K562 (cell line): ENCODE data around the gene EOGT. TPM values are rescaled to one million over a fixed set of nuclear protein-coding genes. Genes with fewer than 3 reads are reported as not detected.

Source experiments
- ATAC-seq: fragments of 200-7000 bp; cut with Tn5 transposase; 3 replicates; pipeline ENCODE4 v1.9.1; 2020; ENCODE audit warnings: moderate library complexity
- BruUV-seq: library from RNA; stranded (reverse); fragments of 400-500 nt; replicated peaks from 2 replicates; lab custom pipeline; 2021; lab: Mats Ljungman, UMichigan
- CTCF ChIA-PET: fragments of 300-600 bp; formaldehyde crosslinking; extraction: SDS; loops from one replicate; lab custom pipeline; 2021; ENCODE audit warnings: low intra/inter-chr PET ratio; lab: Yijun Ruan, JAX
- POLR2A ChIA-PET: fragments of 300-600, 350-650 bp; sonication (Branson Sonifier 250); formaldehyde crosslinking; extraction: SDS; loops from one replicate; lab custom pipeline; 2021; ENCODE audit warnings: antibody characterized with exemption, inconsistent platforms; lab: Yijun Ruan, JAX
- DNase-seq, 4 experiments: peaks; one replicate each; pipeline versions ENCODE4 v3.0.0 to v3.0.0-alpha.2; 2011 to 2018; ENCODE audit warnings: low spot score in 3 of 4, mixed read lengths in 3 of 4; ENCODE audit errors: extremely low read depth in 1 of 4
- FAIRE-seq: peaks from 2 replicates; lab custom pipeline; 2011; peaks lifted over from hg19 to GRCh38; lab: Jason Lieb, UNC
- H2AFZ ChIP-seq: 2 replicates; pipeline ENCODE4 v1.6.0; 2011; ENCODE audit warnings: low read depth, low read length, control low read depth, inconsistent platforms
- H3K27ac ChIP-seq: fragments of 200-600 bp; 3 replicates; pipeline ENCODE4 v1.8.0; 2011; ENCODE audit warnings: low read depth, mild to moderate bottlenecking, control low read depth, inconsistent platforms, low read length, moderate library complexity, mixed read lengths; ENCODE audit errors: extremely low read depth
- H3K27me3 ChIP-seq, 2 experiments: fragments of 300-600 bp in 1 of 2; 2 replicates in 1 of 2; 3 replicates in 1 of 2; pipeline versions ENCODE4 v1.6.0 to v1.8.0; 2011; ENCODE audit warnings: inconsistent platforms in 2 of 2, low read length in 2 of 2, mild to moderate bottlenecking in 1 of 2, mixed read lengths in 1 of 2, moderate library complexity in 1 of 2; ENCODE audit not compliant: control insufficient read depth in 2 of 2, insufficient read depth in 2 of 2
- H3K36me3 ChIP-seq: fragments of 300-600 bp; 3 replicates; pipeline ENCODE4 v1.8.0; 2011; ENCODE audit warnings: mild to moderate bottlenecking, low read length, inconsistent platforms; ENCODE audit not compliant: control insufficient read depth, insufficient read depth
- H3K4me1 ChIP-seq, 2 experiments: fragments of 200-600 bp in 1 of 2; replicated peaks in 1 of 2; 2 replicates in 1 of 2; 3 replicates in 1 of 2; pipeline versions ENCODE4 v1.5.1 to v1.8.0; 2011; ENCODE audit warnings: inconsistent platforms in 2 of 2, low read length in 2 of 2, mild to moderate bottlenecking in 1 of 2, mixed read lengths in 1 of 2, moderate library complexity in 1 of 2; ENCODE audit not compliant: control insufficient read depth in 2 of 2, insufficient read depth in 2 of 2
- H3K4me2 ChIP-seq: 2 replicates; pipeline ENCODE4 v1.6.1; 2011; ENCODE audit warnings: low read length, control low read depth, inconsistent platforms, mixed read lengths; ENCODE audit not compliant: insufficient read depth
- H3K4me3 ChIP-seq: fragments of 200-600 bp; sonication (generic), shearing (Covaris generic); 2 replicates; pipeline ENCODE4 v1.5.1; 2016; ENCODE audit warnings: control low read depth, inconsistent platforms
- H3K79me2 ChIP-seq: fragments of 200-600 bp; 3 replicates; pipeline ENCODE4 v1.8.0; 2011; ENCODE audit warnings: low read length, inconsistent platforms; ENCODE audit not compliant: control insufficient read depth, insufficient read depth
- H3K9ac ChIP-seq, 2 experiments: 2 replicates each; pipeline versions ENCODE4 v1.6.0 to v1.6.1; 2011; ENCODE audit warnings: low read depth in 2 of 2, low read length in 2 of 2, control low read depth in 1 of 2, inconsistent platforms in 1 of 2, mild to moderate bottlenecking in 1 of 2, mixed read lengths in 1 of 2; ENCODE audit not compliant: insufficient read depth in 1 of 2
- H3K9me1 ChIP-seq: one replicate; pipeline ENCODE4 v1.6.0; 2011; ENCODE audit warnings: inconsistent platforms, mild to moderate bottlenecking, low read length, moderate library complexity; ENCODE audit not compliant: control insufficient read depth, insufficient read depth
- H3K9me3 ChIP-seq: replicated peaks from 2 replicates; pipeline ENCODE4 v1.5.1; 2011; ENCODE audit warnings: low read depth, low read length, inconsistent platforms; ENCODE audit not compliant: control insufficient read depth, insufficient read depth
- H4K20me1 ChIP-seq: replicated peaks from 2 replicates; pipeline ENCODE4 v1.6.1; 2011; ENCODE audit warnings: low read length, inconsistent platforms, mixed read lengths; ENCODE audit not compliant: control insufficient read depth, insufficient read depth
- HMGN3 ChIP-seq: IDR thresholded peaks from 2 replicates; pipeline ENCODE4 v1.6.1; 2011; ENCODE audit warnings: borderline replicate concordance, low read depth, mild to moderate bottlenecking, mixed read lengths, low read length; ENCODE audit not compliant: insufficient read length; ENCODE audit errors: extremely low read depth
- NRF1 ChIP-seq, 2 experiments: fragments of 450-650 bp; IDR thresholded peaks in 1 of 2; conservative IDR thresholded peaks in 1 of 2; 2 replicates each; pipeline ENCODE4 v1.6.1; 2014; ENCODE audit warnings: mild to moderate bottlenecking in 2 of 2
- ZNF324 ChIP-seq: fragments of 250-450 bp; sonication (Bioruptor Pico); IDR thresholded peaks from 2 replicates; pipeline ENCODE4 v1.4.0; 2020; ENCODE audit warnings: mild to moderate bottlenecking
- ZNF584 ChIP-seq: fragments of 200-800 bp; sonication (Bioruptor generic); IDR thresholded peaks from 2 replicates; pipeline ENCODE4 v1.6.1; 2016; ENCODE audit warnings: low read depth, mild to moderate bottlenecking, missing genetic modification characterization, missing compliant biosample characterization
- WGBS: fragments of 100-300 bp; shearing (Covaris generic); methylation state at CpG from one replicate; pipeline ENCODE4 v1.1.6; 2016; ENCODE audit warnings: low coverage, mixed read lengths; ENCODE audit not compliant: insufficient coverage; ENCODE audit errors: missing lambda C conversion rate; 5-methylcytosine and 5-hydroxymethylcytosine counted together
- in situ Hi-C: fragments of 300-500 bp; cut with MboI; formaldehyde crosslinking; loops from 4 replicates; pipeline ENCODE4 v1.15.0; 2018; ENCODE audit warnings: inconsistent platforms, mixed read lengths
- intact Hi-C: fragments of 100-400 bp; cut with micrococcal nuclease; formaldehyde crosslinking; loops from 2 replicates; pipeline ENCODE4 v1.14.2; 2022
- polyA plus RNA-seq, 8 experiments: library from polyadenylated mRNA; depleted of rRNA in 4 of 8; stranded (reverse) in 5 of 8; unstranded in 3 of 8; fragments of >200 nt; fragmentation: Nextera tagmentation in 2 of 8; fragmentation: Illumina TruSeq in 1 of 8; extraction: Ambion mirVana in 2 of 8; extraction: Trizol in 1 of 8; gene quantifications; 2 replicates each; pipeline versions ENCODE4 v1.2.1 to v1.2.3, GENCODE V29; 2011 to 2014; ENCODE audit warnings: inconsistent platforms in 1 of 8, missing spikeins in 1 of 8
- total RNA-seq, 7 experiments: library from RNA; depleted of rRNA in 6 of 7; stranded (reverse); fragments of >200 nt in 6 of 7; fragmentation: Illumina TruSeq in 2 of 7; extraction: Trizol in 2 of 7; gene quantifications; 2 replicates each; pipeline versions ENCODE4 v1.2.1 to v1.2.3, GENCODE V29; 2011 to 2021; ENCODE audit warnings: low replicate concordance in 1 of 7
- TF ChIP-seq, protein P1 (sequence below): sonication (generic); formaldehyde crosslinking; IDR thresholded peaks from 2 replicates; pipeline ENCODE4 v1.8.0; 2022; ENCODE audit warnings: mild to moderate bottlenecking, missing genetic modification reagents
- TF ChIP-seq, protein P2 (sequence below): fragments of 250-450 bp; sonication (Bioruptor Pico); IDR thresholded peaks from 2 replicates; pipeline ENCODE4 v1.9.0; 2021; ENCODE audit warnings: mild to moderate bottlenecking, inconsistent platforms

Gene EOGT
- total and polyA plus RNA-seq, 9 of the 15 experiments (the other 6 are each of a cell fraction or from before 2014, with no cell fraction given): 3.6 to 17.9 (median 7.4) TPM

DNA sequence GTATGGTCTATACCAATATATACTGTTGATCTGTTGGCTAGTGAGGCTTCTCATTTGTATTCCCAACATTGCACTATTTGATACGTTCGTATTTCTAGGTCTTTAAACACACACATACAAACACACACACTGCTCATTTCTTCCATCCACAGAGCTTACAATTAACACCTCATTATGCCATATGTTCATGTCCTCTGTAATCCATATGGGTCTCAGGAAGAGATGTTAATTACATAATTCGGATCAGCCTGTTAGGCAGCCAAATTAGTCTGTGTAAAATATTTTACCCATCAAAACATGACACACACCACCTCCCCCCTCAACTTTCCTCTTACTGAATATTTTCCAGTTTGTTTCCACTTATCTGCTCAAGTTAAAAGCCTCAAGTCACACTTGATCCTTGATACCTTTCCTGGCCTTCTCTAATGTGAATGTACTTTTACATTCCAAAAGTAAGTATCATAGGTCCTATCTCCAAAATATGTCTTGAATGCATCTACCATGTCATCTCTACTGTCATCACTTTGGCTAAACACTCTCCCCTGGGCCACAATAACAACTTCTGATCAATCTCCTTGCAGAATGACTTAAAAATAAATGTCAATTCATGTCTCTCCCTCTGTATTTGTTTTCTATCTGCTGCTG is 28.2 kb downstream of the EOGT start:
- TF ChIP-seq ZNF584 (CRISPR knock-in tag) (no peak), NRF1 (conservative IDR thresholded peaks at IDR 0.05 in 1 of 2, IDR thresholded peaks at IDR 0.05 in 1 of 2) (no peak), HMGN3 (no peak), ZNF324 (CRISPR knock-in tag) (no peak)
- TF ChIP-seq, protein P1, sequence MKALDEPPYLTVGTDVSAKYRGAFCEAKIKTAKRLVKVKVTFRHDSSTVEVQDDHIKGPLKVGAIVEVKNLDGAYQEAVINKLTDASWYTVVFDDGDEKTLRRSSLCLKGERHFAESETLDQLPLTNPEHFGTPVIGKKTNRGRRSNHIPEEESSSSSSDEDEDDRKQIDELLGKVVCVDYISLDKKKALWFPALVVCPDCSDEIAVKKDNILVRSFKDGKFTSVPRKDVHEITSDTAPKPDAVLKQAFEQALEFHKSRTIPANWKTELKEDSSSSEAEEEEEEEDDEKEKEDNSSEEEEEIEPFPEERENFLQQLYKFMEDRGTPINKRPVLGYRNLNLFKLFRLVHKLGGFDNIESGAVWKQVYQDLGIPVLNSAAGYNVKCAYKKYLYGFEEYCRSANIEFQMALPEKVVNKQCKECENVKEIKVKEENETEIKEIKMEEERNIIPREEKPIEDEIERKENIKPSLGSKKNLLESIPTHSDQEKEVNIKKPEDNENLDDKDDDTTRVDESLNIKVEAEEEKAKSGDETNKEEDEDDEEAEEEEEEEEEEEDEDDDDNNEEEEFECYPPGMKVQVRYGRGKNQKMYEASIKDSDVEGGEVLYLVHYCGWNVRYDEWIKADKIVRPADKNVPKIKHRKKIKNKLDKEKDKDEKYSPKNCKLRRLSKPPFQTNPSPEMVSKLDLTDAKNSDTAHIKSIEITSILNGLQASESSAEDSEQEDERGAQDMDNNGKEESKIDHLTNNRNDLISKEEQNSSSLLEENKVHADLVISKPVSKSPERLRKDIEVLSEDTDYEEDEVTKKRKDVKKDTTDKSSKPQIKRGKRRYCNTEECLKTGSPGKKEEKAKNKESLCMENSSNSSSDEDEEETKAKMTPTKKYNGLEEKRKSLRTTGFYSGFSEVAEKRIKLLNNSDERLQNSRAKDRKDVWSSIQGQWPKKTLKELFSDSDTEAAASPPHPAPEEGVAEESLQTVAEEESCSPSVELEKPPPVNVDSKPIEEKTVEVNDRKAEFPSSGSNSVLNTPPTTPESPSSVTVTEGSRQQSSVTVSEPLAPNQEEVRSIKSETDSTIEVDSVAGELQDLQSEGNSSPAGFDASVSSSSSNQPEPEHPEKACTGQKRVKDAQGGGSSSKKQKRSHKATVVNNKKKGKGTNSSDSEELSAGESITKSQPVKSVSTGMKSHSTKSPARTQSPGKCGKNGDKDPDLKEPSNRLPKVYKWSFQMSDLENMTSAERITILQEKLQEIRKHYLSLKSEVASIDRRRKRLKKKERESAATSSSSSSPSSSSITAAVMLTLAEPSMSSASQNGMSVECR (CRISPR knock-in tag): no peak
- TF ChIP-seq, protein P2, sequence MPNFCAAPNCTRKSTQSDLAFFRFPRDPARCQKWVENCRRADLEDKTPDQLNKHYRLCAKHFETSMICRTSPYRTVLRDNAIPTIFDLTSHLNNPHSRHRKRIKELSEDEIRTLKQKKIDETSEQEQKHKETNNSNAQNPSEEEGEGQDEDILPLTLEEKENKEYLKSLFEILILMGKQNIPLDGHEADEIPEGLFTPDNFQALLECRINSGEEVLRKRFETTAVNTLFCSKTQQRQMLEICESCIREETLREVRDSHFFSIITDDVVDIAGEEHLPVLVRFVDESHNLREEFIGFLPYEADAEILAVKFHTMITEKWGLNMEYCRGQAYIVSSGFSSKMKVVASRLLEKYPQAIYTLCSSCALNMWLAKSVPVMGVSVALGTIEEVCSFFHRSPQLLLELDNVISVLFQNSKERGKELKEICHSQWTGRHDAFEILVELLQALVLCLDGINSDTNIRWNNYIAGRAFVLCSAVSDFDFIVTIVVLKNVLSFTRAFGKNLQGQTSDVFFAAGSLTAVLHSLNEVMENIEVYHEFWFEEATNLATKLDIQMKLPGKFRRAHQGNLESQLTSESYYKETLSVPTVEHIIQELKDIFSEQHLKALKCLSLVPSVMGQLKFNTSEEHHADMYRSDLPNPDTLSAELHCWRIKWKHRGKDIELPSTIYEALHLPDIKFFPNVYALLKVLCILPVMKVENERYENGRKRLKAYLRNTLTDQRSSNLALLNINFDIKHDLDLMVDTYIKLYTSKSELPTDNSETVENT (CRISPR knock-in tag): no peak
- H3K9me1 ChIP-seq: no peaks in the 10 kb centered on the region
- no peaks in the 10 kb centered on the region for H3K27me3 ChIP-seq
- no peak overlapping the region for H3K4me2 ChIP-seq
- no peak overlapping the region for H3K9ac ChIP-seq
- in situ Hi-C loops: no loop called here
- no peak for DNase-seq
- no peak for ATAC-seq
- no peaks in the 10 kb centered on the region for H3K4me1 ChIP-seq
- ChIA-PET CTCF (no interaction called here), POLR2A (no interaction called here)
- H3K79me2 ChIP-seq: no peaks in the 10 kb centered on the region
- no peak overlapping the region for H3K4me3 ChIP-seq
- H3K36me3 ChIP-seq: peaks cover 42% of the 10 kb centered on the region; the same call in 2 of the 3 replicates
- no peaks in the 10 kb centered on the region for H3K9me3 ChIP-seq
- H2AFZ ChIP-seq: no peak overlapping the region
- no peaks in the 10 kb centered on the region for H4K20me1 ChIP-seq
- WGBS: 78% methylated on average over 3 of the region's 3 CpGs
- no TSS peak for BruUV-seq
- intact Hi-C loops: no loop called here
- no peak for FAIRE-seq
- no peak overlapping the region for H3K27ac ChIP-seq
